ENCODE data around the gene SDK2. TPM values are rescaled to one million over a fixed set of nuclear protein-coding genes. Genes with fewer than 3 reads are reported as not detected.

Gene SDK2
- total RNA-seq, 3 donors from 2014 or later (not counting 1 experiment from before 2014, with no cell fraction given): 0.41 to 0.90 (median 0.49) TPM

GRCh38 chr17:73323409-73324159, 320.7 kb downstream of the SDK2 start:
- TF ChIP-seq CTCF (IDR thresholded peaks at IDR 0.05): no peak

GRCh38 chr17:73320601-73321264, 323.5 kb downstream of the SDK2 start:
- intact Hi-C loops (cut with micrococcal nuclease): no loop called here
- Histone ChIP-seq H3K27me3 (ENCODE audit: control insufficient read depth, insufficient read depth, low read length) (no peaks in the 10 kb centered on the region), H3K4me3 (ENCODE audit: low read length) (no peak overlapping the region), H3K36me3 (ENCODE audit: control insufficient read depth, insufficient read depth, low read length) (no peaks in the 10 kb centered on the region), H3K4me1 (ENCODE audit: control insufficient read depth, insufficient read depth, low read length) (no peaks in the 10 kb centered on the region), H3K27ac (ENCODE audit: low read length) (no peak overlapping the region), H3K9me3 (ENCODE audit: control insufficient read depth, insufficient read depth, low read length) (no peaks in the 10 kb centered on the region)
- Mint-ChIP-seq H3K4me3 (no peak overlapping the region), H3K36me3 (no peaks in the 10 kb centered on the region), H3K27me3 (ENCODE audit: low read depth in 2 of 2) (peaks cover 0 to 4% of the 10 kb centered on the region in 2 donors), H3K9me3 (no peaks in the 10 kb centered on the region), H3K4me1 (no peaks in the 10 kb centered on the region), H3K27ac (no peak overlapping the region)
- no peak for TF ChIP-seq CTCF (IDR thresholded peaks at IDR 0.05)
- no peak for DNase-seq
- WGBS (ENCODE audit: insufficient coverage): 85% methylated on average over 2 of the region's 6 CpGs
- ATAC-seq: no peak

More at GRCh38 chr17:73323409-73324159, 320.7 kb downstream of the SDK2 start:
- H3K36me3 ChIP-seq (ENCODE audit: control insufficient read depth, insufficient read depth, low read length): no peaks in the 10 kb centered on the region
- Mint-ChIP-seq H3K9me3 (no peaks in the 10 kb centered on the region), H3K27ac (no peak overlapping the region), H3K27me3 (ENCODE audit: low read depth in 2 of 2) (peaks cover 0 to 5% of the 10 kb centered on the region in 2 donors), H3K36me3 (no peaks in the 10 kb centered on the region), H3K4me1 (no peaks in the 10 kb centered on the region), H3K4me3 (no peak overlapping the region)
- WGBS (ENCODE audit: insufficient coverage): 42% methylated on average over 5 of the region's 5 CpGs
- H3K9me3 ChIP-seq (ENCODE audit: control insufficient read depth, insufficient read depth, low read length): no peaks in the 10 kb centered on the region
- H3K27me3 ChIP-seq (ENCODE audit: control insufficient read depth, insufficient read depth, low read length): no peaks in the 10 kb centered on the region
- no peak overlapping the region for H3K4me3 ChIP-seq (ENCODE audit: low read length)
- ATAC-seq: no peak
- H3K4me1 ChIP-seq (ENCODE audit: control insufficient read depth, insufficient read depth, low read length): no peaks in the 10 kb centered on the region
- no peak overlapping the region for H3K27ac ChIP-seq (ENCODE audit: low read length)
- intact Hi-C loops (cut with micrococcal nuclease): no loop called here
- DNase-seq: no peak

GRCh38 chr17:73319766-73320165, 324.5 kb downstream of the SDK2 start:
- no peaks in the 10 kb centered on the region for H3K9me3 ChIP-seq (ENCODE audit: control insufficient read depth, insufficient read depth, low read length)
- WGBS (ENCODE audit: insufficient coverage): 81% methylated on average over 3 of the region's 3 CpGs
- no peaks in the 10 kb centered on the region for H3K4me1 ChIP-seq (ENCODE audit: control insufficient read depth, insufficient read depth, low read length)
- no peak for DNase-seq
- Mint-ChIP-seq H3K9me3 (no peaks in the 10 kb centered on the region), H3K36me3 (no peaks in the 10 kb centered on the region), H3K27ac (no peak overlapping the region), H3K27me3 (ENCODE audit: low read depth in 2 of 2) (peaks cover 0 to 2% of the 10 kb centered on the region in 2 donors), H3K4me3 (no peak overlapping the region), H3K4me1 (no peaks in the 10 kb centered on the region)
- H3K27ac ChIP-seq (ENCODE audit: low read length): no peak overlapping the region
- intact Hi-C loops (cut with micrococcal nuclease): no loop called here
- H3K36me3 ChIP-seq (ENCODE audit: control insufficient read depth, insufficient read depth, low read length): no peaks in the 10 kb centered on the region
- no peak for TF ChIP-seq CTCF (IDR thresholded peaks at IDR 0.05)
- no peak for ATAC-seq
- H3K4me3 ChIP-seq (ENCODE audit: low read length): no peak overlapping the region
- no peaks in the 10 kb centered on the region for H3K27me3 ChIP-seq (ENCODE audit: control insufficient read depth, insufficient read depth, low read length)
